NCI-H69 (cell line): ENCODE data around the gene GCC2.
A peak's percentile ranks its signal among the peaks of the same experiment; 100 is the strongest.
"Not testable (repeated sequence)": the region's sequence is repeated elsewhere in the genome, so short reads cannot be mapped to it uniquely, and the experiment has no call there.

Experiments used
- DNase-seq: peaks from one replicate; lab custom pipeline; 2025; lab: John Stamatoyannopoulos, UW

The GCC2 gene

GRCh38 chr2:108524688-108525087 lies 75.7 kb downstream of the GCC2 start:
- not testable (repeated sequence) for DNase-seq

GRCh38 chr2:108525258-108525657 lies 76.3 kb downstream of the GCC2 start:
- DNase-seq = not testable (repeated sequence)

GRCh38 chr2:108531674-108532055 lies 82.7 kb downstream of the GCC2 start:
- no peak for DNase-seq

DNA sequence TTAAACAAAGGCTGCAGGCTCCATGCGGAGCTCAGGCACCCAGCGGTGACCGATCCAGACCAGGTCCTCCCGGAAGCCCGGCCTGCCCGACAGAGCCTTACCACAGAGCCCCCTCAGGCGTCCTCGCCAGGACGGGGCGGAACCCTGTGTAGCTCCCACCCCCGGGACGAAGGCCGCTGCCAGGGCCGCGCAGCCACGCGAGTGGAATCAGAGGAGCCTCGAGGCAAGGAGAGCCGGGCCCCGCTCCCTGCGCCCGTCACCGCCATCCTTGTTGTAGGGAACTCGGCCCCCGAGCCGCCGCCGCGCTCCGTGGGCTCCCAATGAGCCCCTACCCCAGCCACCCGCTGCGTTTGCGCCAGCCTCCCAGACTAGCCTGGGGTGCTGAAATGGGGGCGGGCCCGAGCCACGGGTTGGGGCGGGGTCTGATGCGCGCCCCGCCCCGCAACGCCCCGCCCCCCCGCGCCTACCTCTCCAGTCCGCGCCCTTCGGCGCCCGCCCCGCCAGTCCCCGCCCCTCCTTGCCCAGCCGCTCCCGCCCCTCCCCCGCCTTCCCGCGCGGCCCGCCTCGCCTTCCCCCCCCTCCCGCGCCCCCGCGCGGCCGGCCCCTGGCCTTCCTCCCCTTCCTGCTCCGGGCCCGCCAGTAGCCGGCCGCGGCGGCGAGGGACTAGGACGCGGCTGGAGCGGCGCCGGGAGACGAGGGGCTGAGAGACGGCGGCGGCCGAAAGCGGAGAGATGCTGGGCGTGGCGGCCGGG lies 85.0 kb downstream of the GCC2 start, which contains the start of gene LIMS1:
LIMS1 (plus strand) TSS at position 639 of the 752 bp plus-strand sequence; CDS start at position 732, 93 bp downstream.
- DNase-seq = peak; percentile 91

DNA sequence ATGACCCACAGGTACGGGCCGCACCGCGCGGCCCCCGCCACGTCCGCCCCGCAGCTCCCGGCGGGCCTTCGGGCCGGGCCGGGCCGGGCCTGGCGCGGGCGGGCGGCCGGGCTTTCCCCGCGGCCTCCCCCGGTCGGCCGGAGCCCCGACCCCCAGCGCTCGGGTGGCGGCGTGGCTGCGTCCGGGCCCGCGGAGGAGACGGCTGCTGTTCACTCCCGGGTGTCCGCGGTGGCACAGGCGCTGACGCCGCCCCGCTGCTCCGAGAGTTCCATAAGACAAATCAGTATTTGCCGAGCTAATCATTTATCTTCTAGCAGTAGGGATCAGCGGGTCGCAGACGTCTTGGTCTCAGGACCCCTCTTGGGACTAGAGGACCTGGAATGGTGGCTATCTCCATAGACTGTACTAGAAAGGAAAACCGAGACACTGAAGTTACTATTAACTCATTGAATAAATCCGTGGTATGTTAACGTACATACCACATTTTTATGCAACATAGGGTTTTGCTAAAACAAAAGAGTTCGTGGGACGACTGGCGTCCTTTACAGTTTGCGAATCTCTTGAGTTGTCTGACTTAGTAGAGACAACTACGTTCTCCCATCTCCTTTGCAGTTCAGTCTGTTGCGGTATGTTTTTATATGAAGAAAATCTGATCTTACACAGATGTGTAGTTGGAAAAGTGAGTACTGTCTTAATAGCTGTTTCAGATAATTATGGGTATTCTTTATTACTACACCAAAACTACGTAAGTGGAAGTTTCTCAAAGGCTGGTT lies 85.8 kb downstream of the GCC2 start:
- peak; percentile 56 for DNase-seq

DNA sequence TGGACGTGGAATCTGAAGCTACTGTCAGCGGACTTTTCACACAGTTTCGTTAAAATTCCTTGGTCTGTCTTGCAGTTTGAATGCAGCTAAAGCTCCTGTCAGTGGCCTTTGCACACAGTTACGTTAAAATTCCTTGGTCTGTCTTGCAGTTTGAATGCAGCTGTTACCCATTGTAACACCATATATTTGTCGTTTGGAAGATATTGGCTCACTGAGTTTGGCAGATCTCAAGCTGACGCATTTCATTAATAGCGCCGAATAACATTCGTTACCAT lies 86.3 kb downstream of the GCC2 start:
- peak; percentile 15 for DNase-seq

GRCh38 chr2:108536133-108536780 lies 87.3 kb downstream of the GCC2 start:
- no peak for DNase-seq

DNA sequence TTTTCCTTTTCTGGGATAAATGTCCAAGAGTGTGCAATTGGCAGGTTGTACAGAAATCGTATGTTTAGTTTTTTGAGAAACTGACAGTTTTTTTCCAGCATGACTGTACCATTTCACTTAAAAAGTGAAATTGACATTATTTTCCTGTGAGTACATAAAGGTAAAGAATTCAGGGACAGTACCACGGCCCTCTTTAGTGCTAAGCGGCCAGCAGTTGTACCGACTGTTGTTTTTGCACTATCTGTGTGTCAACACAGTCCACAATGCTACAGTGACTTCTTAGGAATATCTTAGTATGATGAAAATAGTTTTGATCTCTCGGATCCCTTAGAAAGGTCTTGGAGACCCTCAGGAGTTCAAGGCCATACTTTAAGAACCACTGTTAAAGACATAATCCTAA lies 87.9 kb downstream of the GCC2 start:
- no peak for DNase-seq

DNA sequence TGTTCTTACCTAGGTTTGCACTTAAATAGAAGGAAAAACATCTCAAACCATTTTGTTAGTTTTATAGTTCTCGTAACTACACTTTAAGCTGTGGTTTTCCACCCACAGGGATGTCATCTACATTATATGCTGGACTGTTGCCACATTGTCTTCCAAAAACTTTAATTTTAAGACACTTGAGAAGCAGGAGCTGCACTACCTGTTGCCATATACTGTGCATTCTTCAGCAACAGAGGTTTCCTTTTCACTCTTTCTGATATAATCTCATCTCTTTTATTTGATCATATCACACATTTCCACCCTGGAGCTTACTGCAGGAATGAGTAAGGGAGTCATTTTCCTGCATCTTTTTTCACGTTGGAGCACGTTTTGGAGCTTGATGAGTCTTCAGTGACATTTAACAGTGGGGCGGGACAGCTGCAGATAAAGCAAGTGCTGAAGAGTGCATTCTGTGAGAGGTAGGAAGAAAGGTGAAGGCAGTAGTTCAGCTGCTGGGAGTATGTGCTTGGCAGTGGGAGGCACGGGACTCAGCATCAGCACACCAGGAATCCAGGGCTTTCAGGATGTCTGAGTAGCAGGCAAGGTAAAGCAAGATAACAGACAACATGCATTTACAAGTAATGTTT lies 89.1 kb downstream of the GCC2 start:
- DNase-seq = no peak

- DNase-seq = no peak
Observed at GRCh38 chr2:108541451-108541850, 92.4 kb downstream of the GCC2 start.

- DNase-seq = no peak
Observed at GRCh38 chr2:108542071-108542470, 93.1 kb downstream of the GCC2 start.

DNA sequence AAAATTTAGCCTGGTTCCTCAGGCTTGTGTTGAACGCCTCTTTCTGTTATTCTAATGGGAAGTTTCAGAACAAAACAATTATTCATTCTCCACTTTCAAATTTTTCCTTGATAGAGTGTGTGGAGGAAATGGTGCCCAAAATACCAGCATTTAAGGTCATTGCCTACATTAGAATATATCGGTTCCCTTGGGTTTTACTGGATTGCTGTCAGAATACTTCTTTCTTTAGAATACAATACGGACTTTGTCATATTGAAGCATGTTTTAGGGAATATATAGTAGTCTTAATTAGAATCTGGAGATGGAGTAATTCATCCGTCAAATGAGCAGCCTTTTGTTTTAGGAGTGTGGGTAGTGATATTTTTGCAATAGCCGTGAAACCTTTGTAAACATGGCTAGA lies 98.6 kb downstream of the GCC2 start:
- DNase-seq = no peak

DNA sequence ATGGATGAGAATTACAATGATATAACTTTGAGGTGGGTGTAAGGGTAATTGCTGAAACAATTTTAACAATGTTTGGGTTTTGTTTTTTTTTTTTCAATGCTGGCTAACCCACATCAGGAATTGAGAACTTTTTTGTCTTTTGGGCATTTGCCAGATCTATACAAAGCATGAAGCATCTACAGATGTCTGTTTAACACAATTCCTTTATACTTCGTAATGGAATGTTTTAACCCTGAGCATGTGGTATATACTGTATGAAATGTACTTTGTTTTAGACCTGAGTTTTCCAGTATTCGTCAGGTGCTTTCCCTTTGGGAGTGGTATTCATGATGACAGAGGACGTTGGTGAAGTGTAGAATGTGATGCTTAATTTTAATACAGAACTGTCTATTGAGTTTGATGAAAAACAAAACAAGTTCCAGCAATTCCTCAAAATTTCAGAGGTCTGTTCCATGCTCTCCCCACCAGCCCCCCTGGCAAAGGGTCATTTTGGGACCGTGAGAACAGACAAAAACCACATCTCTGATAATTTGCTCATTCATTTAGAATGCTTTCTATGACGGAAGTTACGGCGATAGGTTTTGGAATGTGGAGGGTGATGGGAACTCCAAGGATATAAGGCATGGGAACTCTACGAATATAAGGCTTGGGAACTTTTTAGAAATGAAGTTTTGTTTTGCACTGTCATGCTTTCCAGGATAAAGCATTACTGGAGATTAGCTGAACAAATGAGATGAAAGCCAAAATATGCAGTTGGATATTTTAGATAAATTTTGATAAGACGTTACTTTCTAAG lies 99.4 kb downstream of the GCC2 start:
- DNase-seq = no peak

DNA sequence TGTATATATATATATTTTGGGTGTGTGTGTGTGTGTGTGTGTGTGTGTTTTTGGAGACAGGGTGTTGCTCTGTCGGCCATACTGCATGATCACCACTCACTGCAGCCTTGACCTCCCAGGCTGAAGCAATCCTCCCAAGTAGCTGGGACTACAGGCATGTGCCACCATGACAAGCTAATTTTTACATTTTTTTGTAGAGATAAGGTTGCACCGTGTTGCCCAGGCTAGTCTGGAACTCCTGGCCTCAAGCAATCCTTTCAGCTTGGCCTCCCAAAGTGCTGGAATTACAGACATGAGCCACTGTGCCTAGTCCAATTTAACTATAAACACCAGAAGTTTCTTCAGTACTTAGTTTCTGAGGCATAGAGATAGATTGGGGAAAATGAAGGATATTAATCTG lies 103.6 kb downstream of the GCC2 start:
- no peak for DNase-seq

- no peak for DNase-seq
Observed at GRCh38 chr2:108553209-108553919, 104.4 kb downstream of the GCC2 start.

- DNase-seq = peak; percentile 38
Observed at GRCh38 chr2:108554528-108554927, 105.5 kb downstream of the GCC2 start.

DNA sequence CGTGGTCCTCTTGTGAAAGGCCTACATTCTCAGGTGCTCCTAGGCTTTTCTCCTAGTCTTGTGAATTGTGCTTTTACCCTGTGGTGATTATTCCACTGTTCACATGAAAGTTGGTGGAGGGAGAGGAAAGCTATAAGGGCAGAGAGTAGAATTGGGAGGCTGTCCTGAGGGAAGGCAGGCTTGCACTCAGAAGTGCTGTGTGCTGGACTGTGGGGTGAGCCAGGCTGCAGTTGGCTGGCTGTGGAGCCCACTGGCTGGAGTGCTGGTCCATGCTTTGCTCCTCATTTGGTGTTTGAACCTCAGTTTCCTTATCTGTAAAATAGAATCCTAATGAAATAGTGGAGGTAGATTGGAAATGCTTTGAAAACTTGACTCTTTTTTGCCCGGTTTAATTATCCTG lies 106.6 kb downstream of the GCC2 start:
- DNase-seq = no peak

DNA sequence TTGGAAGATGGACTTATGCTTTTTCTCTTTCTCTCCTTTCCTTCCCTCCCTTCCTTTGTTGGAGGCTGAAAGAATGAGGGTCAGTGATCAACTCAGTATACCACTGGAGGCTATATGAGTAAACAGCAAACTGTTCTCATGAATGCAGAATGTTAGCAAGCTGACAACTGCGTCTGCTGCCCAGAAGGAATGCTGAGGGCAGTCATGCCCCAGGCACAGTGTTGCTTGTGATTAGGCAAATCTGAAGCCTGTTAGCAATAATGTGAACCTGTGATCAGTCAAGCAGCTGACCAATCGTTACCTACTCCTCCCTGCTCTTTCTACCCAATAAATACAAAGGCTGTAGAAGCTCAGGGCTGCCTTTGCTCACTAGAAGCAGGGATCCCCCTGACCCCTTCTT lies 107.6 kb downstream of the GCC2 start:
- not testable (repeated sequence) for DNase-seq
